Heart left ventricle (tissue), 16 donors: Measurements from ENCODE around the gene ATP7A. TPM values are rescaled to one million over a fixed set of nuclear protein-coding genes. Genes with fewer than 3 reads are reported as not detected.
"Not testable (repeated sequence)": the region's sequence is repeated elsewhere in the genome, so short reads cannot be mapped to it uniquely, and the experiment has no call there.

Experiments used
- ATAC-seq, 4 donors: fragments of 200-7000 bp; cut with Tn5 transposase; one replicate each; pipeline ENCODE4 v1.9.1; 2020 to 2022; ENCODE audit warnings: moderate library complexity in 4 of 4, mild to moderate bottlenecking in 3 of 4, moderate number of reproducible peaks in 1 of 4
- DNase-seq, 5 donors: peaks; one replicate each; pipeline ENCODE4 v3.0.0-alpha.2; 2020
- H3K27ac ChIP-seq, 12 donors: fragments of 200-600 bp; sonication (generic) in 4 of 12; one replicate each; pipeline versions ENCODE4 v1.5.0 to v1.8.0; 2016 to 2022; ENCODE audit warnings: mild to moderate bottlenecking in 2 of 12
- H3K27me3 ChIP-seq, 9 donors: fragments of 200-600 bp; sonication (generic) in 2 of 9; one replicate each; pipeline versions ENCODE4 v1.5.1 to v1.8.0; 2016 to 2022; ENCODE audit warnings: mild to moderate bottlenecking in 3 of 9
- H3K36me3 ChIP-seq, 9 donors: fragments of 200-600 bp; sonication (generic) in 2 of 9; one replicate each; pipeline versions ENCODE4 v1.5.0 to v1.8.0; 2018 to 2022; ENCODE audit warnings: mild to moderate bottlenecking in 2 of 9
- H3K4me1 ChIP-seq, 12 donors: fragments of 200-600 bp; sonication (generic) in 4 of 12; one replicate each; pipeline versions ENCODE4 v1.5.0 to v1.8.0; 2016 to 2022; ENCODE audit warnings: mild to moderate bottlenecking in 3 of 12
- H3K4me3 ChIP-seq, 12 donors: fragments of 200-600 bp; sonication (generic) in 4 of 12; one replicate each; pipeline versions ENCODE4 v1.5.0 to v1.8.0; 2017 to 2022; ENCODE audit warnings: mild to moderate bottlenecking in 9 of 12, moderate library complexity in 4 of 12
- H3K9me3 ChIP-seq, 12 donors: fragments of 200-600 bp; sonication (generic) in 4 of 12; one replicate each; pipeline versions ENCODE4 v1.5.0 to v1.8.0; 2016 to 2022; ENCODE audit warnings: mild to moderate bottlenecking in 1 of 12
- CTCF ChIP-seq, 12 donors: fragments of 200-600 bp; sonication (generic) in 4 of 12; IDR thresholded peaks; one replicate each; pipeline versions ENCODE4 v1.5.0 to v1.8.0; 2018 to 2022; ENCODE audit warnings: antibody characterized with exemption in 12 of 12, mild to moderate bottlenecking in 5 of 12
- POLR2A ChIP-seq, 2 donors: fragments of 450-650 bp; IDR thresholded peaks; one replicate each; pipeline ENCODE4 v1.6.1; 2017; ENCODE audit warnings: antibody characterized with exemption in 2 of 2, mild to moderate bottlenecking in 2 of 2, moderate library complexity in 2 of 2
- WGBS, 4 donors: extraction: QIAGEN DNeasy Blood & Tissue Kit in 2 of 4; methylation state at CpG; one replicate each; pipeline versions ENCODE4 v1.1.5 to v1.1.7; 2013 to 2018; 5-methylcytosine and 5-hydroxymethylcytosine counted together
- intact Hi-C, 10 donors: fragments of 100-400 bp; cut with DNase I; formaldehyde crosslinking; loops; one replicate each; pipeline versions ENCODE4 v1.11.1 to v1.14.2; 2022
- polyA plus RNA-seq, 2 donors: library from polyadenylated mRNA; stranded (reverse); fragments of 200-250 nt; gene quantifications; one replicate each; pipeline ENCODE4 v1.2.3, GENCODE V29; 2013
- total RNA-seq, 9 donors: library from RNA; depleted of rRNA in 2 of 9; stranded (reverse); fragments of >200 nt in 2 of 9; fragmentation: NEBNext Ultra II Directional in 3 of 9; extraction: Animal tissue kit (Norgen Biotek cat#: 25700) in 3 of 9; gene quantifications; one replicate each; pipeline versions ENCODE4 v1.1.0 to v1.2.4, GENCODE V29; 2016 to 2023
- donor health status: ischemic (EF 13 %, LVEDD 7.1; RV severe dilation, severe dysfunction).
- donor health status: healthy with polysubstance abuse.
- donor health status: DM: no; HTN: yes; CAD: no.
- donor health status: DM: no; HTN: no; CAD: no.
- donor health status: ischemic (EF 25% LVEDD 6.9; RV normal size, moderate dysfunction).
- donor health status: ischemic (EF 25% LVEDD 5.7; RV mildly dilated, moderate dysfunction).
- donor health status: healthy.
- donor health status: DM: yes; HTN: yes; CAD: no.
- donor health status: ischemic (EF 35%, LVEDD 5.7; RV mildly dilated, moderate dysfunction).
- donor health status: nonischemic (EF 11% LVEDD 7.7; RV severe dilation, severe dysfunction).
- donor health status: DM: yes; HTN: yes; CAD: no.
- donor health status: PGD.
- donor health status: ischemic (EF 29% LVEDD 5.4; RV normal size, mild dysfunction).
- donor health status: nonischemic (EF 23%, LVEDD 6.1; RV moderate dilation, normal function).

Gene ATP7A
- total and polyA plus RNA-seq, 11 donors, result 1.4 to 9.3 (median 5.5) TPM

GRCh38 chrX:77900688-77901087 is 9.8 kb upstream of the ATP7A start:
- Histone ChIP-seq H3K27me3 (no peaks in the 10 kb centered on the region), H3K36me3 (peaks cover 0 to 42% (median 34%) of the 10 kb centered on the region in 9 donors), H3K4me1 (peaks cover 0 to 23% (median 3%) of the 10 kb centered on the region in 12 donors), H3K27ac (peak overlapping the region in 11 of 12 donors; percentile 79 to 94 (median 89)), H3K9me3 (no peaks in the 10 kb centered on the region), H3K4me3 (peak overlapping the region; percentile 41 to 86 (median 64))
- ATAC-seq (no peak), DNase-seq (no peak)
- intact Hi-C loops, result loop anchor here in 3 of 10 donors (10.0 kb wide), 2 partner anchors 124 to 204 kb away; partner anchors contain the start of gene PGK1 (in 2 of the 3)
- WGBS, 4 donors, result 46 to 53% (median 48%) methylated on average over 1 of the region's 1 CpG
- TF ChIP-seq CTCF (IDR thresholded peaks at IDR 0.05), result no peak
- no peak for TF ChIP-seq POLR2A (IDR thresholded peaks at IDR 0.05)

GRCh38 chrX:77901506-77901905 is 9.0 kb upstream of the ATP7A start:
- Histone ChIP-seq H3K27me3 (no peaks in the 10 kb centered on the region), H3K9me3 (no peaks in the 10 kb centered on the region), H3K27ac (no peak overlapping the region), H3K4me3 (peak overlapping the region in 10 of 12 donors; percentile 55 to 86 (median 68)), H3K36me3 (peaks cover 0 to 49% (median 38%) of the 10 kb centered on the region in 9 donors), H3K4me1 (peaks cover 0 to 23% (median 3%) of the 10 kb centered on the region in 12 donors)
- intact Hi-C loops, result loop anchor here in 3 of 10 donors (10.0 kb wide), 2 partner anchors 123 to 203 kb away; partner anchors contain the start of gene PGK1 (in 2 of the 3)
- ATAC-seq (no peak), DNase-seq (no peak)
- 50 to 78% (median 58%) methylated on average over 5 of the region's 5 CpGs for WGBS, 4 donors
- TF ChIP-seq CTCF (IDR thresholded peaks at IDR 0.05) (no peak), POLR2A (IDR thresholded peaks at IDR 0.05) (no peak)

- no peak overlapping the region for H3K27ac ChIP-seq
- H3K36me3 ChIP-seq, result no peaks in the 10 kb centered on the region
- peak overlapping the region in 1 of 12 donors; percentile 4 for H3K4me3 ChIP-seq
- TF ChIP-seq POLR2A (IDR thresholded peaks at IDR 0.05) (no peak), CTCF (IDR thresholded peaks at IDR 0.05) (no peak)
- DNase-seq, result no peak
- H3K4me1 ChIP-seq, result peaks cover 0 to 13% (median under 1%) of the 10 kb centered on the region in 12 donors
- 51 to 63% (median 58%) methylated on average over 2 of the region's 2 CpGs for WGBS, 4 donors
- intact Hi-C loops, result loop anchor here in 4 of 10 donors (10.0 kb wide), 3 partner anchors 107 to 197 kb away; partner anchors contain the start of gene PGK1 (in 1 of the 4)
- peaks cover 0 to 5% (median 0%) of the 10 kb centered on the region in 12 donors for H3K9me3 ChIP-seq
- H3K27me3 ChIP-seq, result peaks cover 0 to 6% (median 0%) of the 10 kb centered on the region in 9 donors
- ATAC-seq, result no peak
Measured at GRCh38 chrX:77917294-77917933, 6.9 kb downstream of the ATP7A start.

GRCh38 chrX:77918568-77918967 is 8.1 kb downstream of the ATP7A start:
- no peak overlapping the region for H3K4me3 ChIP-seq
- H3K36me3 ChIP-seq, result no peaks in the 10 kb centered on the region
- H3K9me3 ChIP-seq, result peaks cover 0 to 5% (median 0%) of the 10 kb centered on the region in 12 donors
- H3K4me1 ChIP-seq, result peaks cover 0 to 13% (median 0%) of the 10 kb centered on the region in 12 donors
- DNase-seq, result no peak
- peak in 2 of 4 donors; percentile 52 to 63 for ATAC-seq
- 45 to 54% (median 47%) methylated on average over 3 of the region's 3 CpGs for WGBS, 4 donors
- no peak for TF ChIP-seq POLR2A (IDR thresholded peaks at IDR 0.05)
- no peak for TF ChIP-seq CTCF (IDR thresholded peaks at IDR 0.05)
- H3K27ac ChIP-seq, result no peak overlapping the region
- peaks cover 0 to 6% (median 0%) of the 10 kb centered on the region in 9 donors for H3K27me3 ChIP-seq
- intact Hi-C loops, result loop anchor here in 4 of 10 donors (10.0 kb wide), 3 partner anchors 106 to 196 kb away; partner anchors contain the start of gene PGK1 (in 1 of the 4)

GRCh38 chrX:77919370-77919769 is 8.9 kb downstream of the ATP7A start:
- peaks cover 0 to 13% (median 0%) of the 10 kb centered on the region in 12 donors for H3K4me1 ChIP-seq
- not testable (repeated sequence) for H3K36me3 ChIP-seq, H3K9me3 ChIP-seq, ATAC-seq, DNase-seq, H3K4me3 ChIP-seq, H3K27ac ChIP-seq, H3K27me3 ChIP-seq
- intact Hi-C loops, result loop anchor here in 4 of 10 donors (10.0 kb wide), 3 partner anchors 105 to 195 kb away; partner anchors contain the start of gene PGK1 (in 1 of the 4)
- whole genome bisulfite sequencing, 4 donors, result 62 to 86% (median 74%) methylated on average over 6 of the region's 6 CpGs
